ENCODE measurements around the gene SLC1A5. TPM values are rescaled to one million over a fixed set of nuclear protein-coding genes. Genes with fewer than 3 reads are reported as not detected.

SLC1A5 gene
- total RNA-seq, 4 donors from 2014 or later, result 42.8 to 93.6 (median 66.7) TPM

- DNase-seq (ENCODE audit: extremely low spot score), result peak; percentile 94
- H3K27ac ChIP-seq (replicated peaks in 1 of 4), result peak overlapping the region; percentile 76 to 85 (median 79)
- H3K9me3 ChIP-seq, result no peaks in the 10 kb centered on the region
- intact Hi-C loops (cut with DNase I), result no loop called here
- H3K36me3 ChIP-seq, result peaks cover 6 to 52% (median 41%) of the 10 kb centered on the region in 4 donors
- no peaks in the 10 kb centered on the region for H3K27me3 ChIP-seq
- no peak overlapping the region for H3K4me3 ChIP-seq
- no peak for TF ChIP-seq POLR2A (IDR thresholded peaks at IDR 0.05; ENCODE audit: low read depth)
- TF ChIP-seq EP300 (IDR thresholded peaks at IDR 0.05), result no peak
- TF ChIP-seq CTCF (IDR thresholded peaks at IDR 0.05), result no peak
- TF ChIP-seq POLR2AphosphoS5 (IDR thresholded peaks at IDR 0.05), result peak; percentile 57 to 79
- 40% methylated on average over 8 of the region's 14 CpGs for WGBS
- H3K4me1 ChIP-seq, result peaks cover 72 to 91% (median 82%) of the 10 kb centered on the region in 4 donors
Observed at GRCh38 chr19:46739290-46739771, 49.1 kb downstream of the SLC1A5 start.

GRCh38 chr19:46737761-46738171 is 50.6 kb downstream of the SLC1A5 start:
- intact Hi-C loops (cut with DNase I), result no loop called here
- Histone ChIP-seq H3K9me3 (no peaks in the 10 kb centered on the region), H3K4me3 (no peak overlapping the region), H3K4me1 (peaks cover 59 to 83% (median 67%) of the 10 kb centered on the region in 4 donors), H3K27me3 (no peaks in the 10 kb centered on the region), H3K27ac (replicated peaks in 1 of 4) (peak overlapping the region; percentile 76 to 85 (median 79)), H3K36me3 (peaks cover 13 to 68% (median 56%) of the 10 kb centered on the region in 4 donors)
- 82% methylated on average over 19 of the region's 19 CpGs for WGBS
- no peak for DNase-seq (ENCODE audit: extremely low spot score)
- no peak for TF ChIP-seq EP300 (IDR thresholded peaks at IDR 0.05)
- TF ChIP-seq POLR2A (IDR thresholded peaks at IDR 0.05; ENCODE audit: low read depth), result no peak
- TF ChIP-seq POLR2AphosphoS5 (IDR thresholded peaks at IDR 0.05), result no peak

- no peak for DNase-seq (ENCODE audit: extremely low spot score)
- intact Hi-C loops (cut with DNase I), result no loop called here
- Histone ChIP-seq H3K9me3 (no peaks in the 10 kb centered on the region), H3K36me3 (peaks cover 18 to 68% (median 61%) of the 10 kb centered on the region in 4 donors), H3K27me3 (no peaks in the 10 kb centered on the region), H3K27ac (replicated peaks in 1 of 4) (peak overlapping the region; percentile 35 to 85 (median 79)), H3K4me3 (no peak overlapping the region), H3K4me1 (peaks cover 59 to 83% (median 67%) of the 10 kb centered on the region in 4 donors)
- TF ChIP-seq POLR2A (IDR thresholded peaks at IDR 0.05; ENCODE audit: low read depth) (no peak), POLR2AphosphoS5 (IDR thresholded peaks at IDR 0.05) (no peak), EP300 (IDR thresholded peaks at IDR 0.05) (no peak), CTCF (IDR thresholded peaks at IDR 0.05) (no peak)
- 74% methylated on average over 7 of the region's 7 CpGs for WGBS
Observed at GRCh38 chr19:46737298-46737654, 51.1 kb downstream of the SLC1A5 start.

- no peak for DNase-seq (ENCODE audit: extremely low spot score)
- intact Hi-C loops (cut with DNase I), result no loop called here
- H3K4me3 ChIP-seq, result no peak overlapping the region
- peaks cover 19 to 68% (median 66%) of the 10 kb centered on the region in 4 donors for H3K36me3 ChIP-seq
- peak overlapping the region; percentile 35 to 85 (median 79) for H3K27ac ChIP-seq (replicated peaks in 1 of 4)
- peaks cover 54 to 81% (median 66%) of the 10 kb centered on the region in 4 donors for H3K4me1 ChIP-seq
- H3K9me3 ChIP-seq, result no peaks in the 10 kb centered on the region
- WGBS, result 64% methylated on average over 17 of the region's 22 CpGs
- no peaks in the 10 kb centered on the region for H3K27me3 ChIP-seq
- TF ChIP-seq CTCF (IDR thresholded peaks at IDR 0.05) (no peak), EP300 (IDR thresholded peaks at IDR 0.05) (no peak), POLR2AphosphoS5 (IDR thresholded peaks at IDR 0.05) (no peak), POLR2A (IDR thresholded peaks at IDR 0.05; ENCODE audit: low read depth) (no peak)
Observed at GRCh38 chr19:46736531-46737297, 51.7 kb downstream of the SLC1A5 start.

- H3K27ac ChIP-seq (replicated peaks in 1 of 4), result no peak overlapping the region
- no peak for TF ChIP-seq POLR2AphosphoS5 (IDR thresholded peaks at IDR 0.05)
- TF ChIP-seq CTCF (IDR thresholded peaks at IDR 0.05), result no peak
- TF ChIP-seq POLR2A (IDR thresholded peaks at IDR 0.05; ENCODE audit: low read depth), result no peak
- TF ChIP-seq EP300 (IDR thresholded peaks at IDR 0.05), result no peak
- intact Hi-C loops (cut with DNase I), result no loop called here
- H3K27me3 ChIP-seq, result no peaks in the 10 kb centered on the region
- H3K4me3 ChIP-seq, result no peak overlapping the region
- no peaks in the 10 kb centered on the region for H3K9me3 ChIP-seq
- peaks cover 38 to 71% (median 46%) of the 10 kb centered on the region in 4 donors for H3K4me1 ChIP-seq
- WGBS, result 84% methylated on average over 11 of the region's 11 CpGs
- no peak for DNase-seq (ENCODE audit: extremely low spot score)
- peaks cover 37 to 94% (median 92%) of the 10 kb centered on the region in 4 donors for H3K36me3 ChIP-seq
Observed at GRCh38 chr19:46733690-46734292, 54.6 kb downstream of the SLC1A5 start.
